HG02870 (cell line): ENCODE results near the gene CHKA.

Source experiments
- ATAC-seq: cut with Tn5 transposase; IDR thresholded peaks from one replicate; pipeline ENCODE4 v1.9.1; 2021; ENCODE audit warnings: mild to moderate bottlenecking, moderate library complexity; ENCODE audit not compliant: unreplicated experiment

CHKA gene

GRCh38 chr11:68004551-68005335, 116.4 kb downstream of the CHKA start:
- ATAC-seq, result no peak

- peak; percentile 41 for ATAC-seq
Measured at GRCh38 chr11:68003846-68004550, 117.2 kb downstream of the CHKA start, which contains the start of gene UNC93B1. Gene UNC93B1, minus strand, starts transcription at chr11:68004097. Its CDS starts 54 bp downstream, at chr11:68004043.

- peak; percentile 34 for ATAC-seq
Measured at GRCh38 chr11:68002938-68003845, 118.0 kb downstream of the CHKA start.
